GM19452 (cell line): ENCODE data around the gene TMEM86A.

ENCODE experiments used
- ATAC-seq: cut with Tn5 transposase; IDR thresholded peaks from one replicate; pipeline ENCODE4 v1.9.1; 2021; ENCODE audit not compliant: unreplicated experiment

TMEM86A gene

GRCh38 chr11:18699848-18700261 is 1.3 kb downstream of the TMEM86A start:
- no peak for ATAC-seq

DNA sequence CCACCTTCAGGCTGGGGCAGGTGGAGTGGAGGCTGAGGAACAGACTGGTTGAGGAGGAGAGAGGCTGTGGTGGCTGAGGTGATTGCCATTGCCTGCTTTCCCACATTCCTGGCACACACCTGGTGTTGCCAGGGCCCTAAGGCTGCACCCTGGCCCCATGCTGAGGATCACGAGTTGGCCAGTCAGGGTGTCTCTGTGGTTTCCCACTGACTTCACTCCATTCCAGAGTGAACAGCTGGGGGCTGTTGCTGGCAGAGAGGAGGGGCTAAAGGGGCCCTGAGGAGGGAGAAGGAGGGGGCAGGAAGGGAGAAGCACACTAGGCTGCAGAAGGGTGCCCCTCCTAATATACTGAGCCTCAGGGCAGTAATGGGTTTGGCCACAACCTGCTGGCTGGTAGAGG is 1.8 kb downstream of the TMEM86A start:
- no peak for ATAC-seq

- no peak for ATAC-seq
These were observed 2.3 kb downstream of the TMEM86A start for GRCh38 chr11:18700872-18701271.

DNA sequence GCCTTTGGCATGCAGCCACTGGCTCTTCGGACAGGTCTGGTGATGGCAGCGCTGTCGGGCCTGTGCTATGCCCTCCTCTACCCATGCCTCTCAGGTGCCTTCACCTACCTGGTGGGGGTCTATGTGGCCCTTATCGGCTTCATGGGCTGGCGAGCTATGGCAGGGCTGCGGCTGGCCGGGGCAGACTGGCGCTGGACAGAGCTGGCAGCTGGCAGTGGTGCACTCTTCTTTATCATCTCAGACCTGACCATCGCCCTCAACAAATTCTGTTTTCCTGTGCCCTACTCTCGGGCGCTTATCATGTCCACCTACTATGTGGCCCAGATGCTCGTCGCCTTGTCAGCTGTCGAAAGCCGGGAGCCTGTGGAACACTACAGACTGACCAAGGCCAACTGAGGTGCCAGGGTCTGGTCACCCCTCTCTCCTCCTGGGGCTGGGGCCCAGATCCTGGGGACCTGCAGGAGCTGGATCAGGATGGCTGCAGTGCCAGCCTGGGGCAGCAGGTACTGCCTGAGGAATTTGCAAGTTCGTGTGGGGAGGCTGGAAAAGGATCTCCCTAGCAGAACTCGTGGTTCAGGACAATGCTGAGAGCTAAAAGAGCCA is 3.1 kb downstream of the TMEM86A start:
- no peak for ATAC-seq

DNA sequence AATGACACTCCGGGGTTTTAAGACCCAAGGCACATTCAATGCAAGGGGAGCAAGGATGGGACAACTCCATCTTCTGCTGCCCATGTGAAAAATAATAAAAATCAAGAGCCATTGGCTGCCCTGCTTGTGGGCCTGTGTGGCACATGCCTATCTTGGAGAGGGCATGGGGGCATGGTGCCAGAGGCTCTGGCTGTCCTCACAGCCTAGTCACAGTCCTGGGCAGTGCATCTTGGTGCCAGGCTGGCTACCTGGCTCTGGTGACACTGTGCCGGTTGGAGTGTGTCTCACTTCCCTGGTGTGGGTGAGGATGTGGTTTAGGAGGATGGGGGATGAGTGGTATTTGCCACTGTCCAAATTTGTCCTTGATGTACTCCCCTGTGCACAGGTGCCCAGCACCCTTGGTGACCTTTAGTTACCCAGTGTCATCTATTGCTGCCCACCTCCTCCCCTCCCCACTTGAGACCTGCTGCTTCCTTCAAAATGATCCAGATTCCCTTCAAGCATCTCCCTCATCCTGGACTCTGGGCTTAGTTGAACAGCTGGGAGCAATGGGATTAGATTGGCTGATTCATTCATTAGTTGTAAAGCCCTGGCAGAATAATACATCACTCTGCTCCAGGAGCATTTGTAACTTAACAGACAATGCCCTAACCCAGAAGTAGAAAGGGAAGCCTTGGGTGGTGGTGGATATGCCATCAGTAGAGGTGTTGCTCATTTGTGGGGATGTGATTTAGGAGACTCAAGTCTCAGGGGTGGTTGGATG is 4.6 kb downstream of the TMEM86A start:
- ATAC-seq: no peak

DNA sequence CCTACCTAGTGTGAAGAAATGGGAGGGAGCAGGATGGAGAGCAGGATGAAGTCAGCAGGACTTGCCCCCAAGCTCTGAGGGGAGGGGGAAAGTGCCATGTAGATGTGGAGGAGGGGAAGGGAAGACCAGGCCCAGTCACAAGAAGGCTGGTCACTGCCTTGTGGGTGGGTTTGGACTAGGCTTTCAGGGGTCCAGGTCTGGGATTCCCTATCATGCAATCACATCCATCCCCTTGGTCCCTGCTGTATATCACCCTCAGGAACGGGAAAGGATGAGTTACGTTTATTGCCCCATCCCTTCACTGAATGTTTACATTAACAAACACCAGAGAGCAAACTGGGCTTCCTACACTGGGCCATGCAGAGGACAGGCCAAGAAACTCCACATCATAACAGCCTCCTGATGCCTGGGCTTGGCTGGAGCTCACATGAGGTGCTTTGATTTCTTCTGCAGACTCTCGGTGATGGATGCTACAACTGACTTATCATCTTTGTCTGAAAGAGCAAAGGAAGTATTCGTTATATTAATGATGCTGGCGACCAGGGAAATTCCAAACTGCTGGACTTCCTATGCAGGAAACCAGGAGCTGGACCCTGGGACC is 5.6 kb downstream of the TMEM86A start:
- ATAC-seq: no peak

- ATAC-seq: no peak
These were observed 6.1 kb downstream of the TMEM86A start for GRCh38 chr11:18704698-18705097.

DNA sequence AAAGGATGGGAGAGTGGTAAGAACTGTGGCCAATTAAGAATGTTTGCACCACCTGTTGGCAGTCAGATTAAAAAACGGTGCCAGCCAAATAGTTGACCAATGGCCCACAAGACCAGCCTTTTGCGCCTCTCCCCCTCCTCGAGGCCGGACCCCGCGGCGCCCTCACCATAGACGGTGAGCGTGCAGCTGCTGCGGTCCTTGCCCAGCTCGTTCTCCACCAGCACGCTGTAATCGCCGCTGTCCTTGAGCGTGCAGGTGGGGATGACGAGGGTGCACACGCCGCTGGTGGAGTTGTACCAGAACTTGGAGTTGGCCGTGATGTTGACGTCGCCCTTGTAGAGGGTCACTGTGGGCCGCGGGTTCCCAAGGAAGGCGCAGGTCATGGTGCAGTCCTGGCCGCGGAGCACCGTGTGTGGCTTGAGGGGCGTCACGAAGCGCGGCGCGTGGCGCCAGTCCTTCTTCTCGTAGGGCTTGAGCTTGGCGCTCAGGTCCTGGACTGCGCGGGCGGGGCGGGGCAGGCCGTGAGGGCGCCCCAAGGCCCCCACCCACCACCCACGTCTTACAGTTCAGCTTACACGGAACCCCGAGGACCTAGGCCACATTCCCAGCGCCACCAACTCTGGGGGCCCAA is 7.2 kb downstream of the TMEM86A start:
- ATAC-seq: no peak

DNA sequence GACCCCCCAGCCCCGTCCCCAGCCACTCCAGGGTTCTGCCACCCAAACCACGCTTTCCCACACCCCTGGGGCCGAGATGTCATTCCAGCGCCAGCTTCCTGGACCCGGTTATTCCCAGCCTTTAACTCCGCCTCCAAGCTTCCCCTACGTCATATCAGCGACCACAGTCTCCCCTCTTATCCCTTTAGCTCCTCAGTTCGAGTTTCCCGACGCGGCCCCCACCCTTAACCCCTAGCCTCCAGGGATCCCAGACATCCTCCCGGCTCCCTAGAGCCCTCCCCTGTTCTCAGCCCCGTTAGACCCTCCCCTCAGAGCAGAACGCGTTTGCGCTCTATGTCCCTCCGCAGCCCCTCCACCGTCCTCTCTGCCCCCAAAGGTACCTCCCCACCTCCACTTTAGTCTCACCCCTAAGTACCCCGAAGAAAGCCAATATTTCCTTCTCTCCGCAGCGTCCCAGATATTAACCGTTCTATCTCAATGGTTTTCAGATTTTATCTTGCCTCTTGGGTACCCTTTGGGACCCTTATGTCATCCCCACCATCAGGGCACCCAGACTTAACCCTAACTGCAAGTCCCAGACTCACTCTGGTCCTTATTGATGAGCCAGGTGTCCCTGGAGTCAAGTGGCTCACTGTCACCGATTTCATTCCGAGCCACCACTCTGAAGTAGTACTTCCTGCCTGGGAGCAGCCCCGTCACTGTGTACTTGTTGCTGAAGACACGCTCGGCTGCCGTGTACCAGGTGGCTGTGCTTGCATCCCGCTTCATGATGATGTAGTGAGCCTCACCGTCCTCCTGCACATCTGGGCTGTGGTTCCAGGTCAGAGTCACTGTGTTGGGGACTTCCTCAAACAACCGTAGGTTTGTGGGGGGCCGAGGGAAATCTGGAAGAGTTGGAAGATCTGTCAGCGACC is 8.0 kb downstream of the TMEM86A start:
- ATAC-seq: no peak

GRCh38 chr11:18707811-18708340 is 9.3 kb downstream of the TMEM86A start:
- no peak for ATAC-seq

DNA sequence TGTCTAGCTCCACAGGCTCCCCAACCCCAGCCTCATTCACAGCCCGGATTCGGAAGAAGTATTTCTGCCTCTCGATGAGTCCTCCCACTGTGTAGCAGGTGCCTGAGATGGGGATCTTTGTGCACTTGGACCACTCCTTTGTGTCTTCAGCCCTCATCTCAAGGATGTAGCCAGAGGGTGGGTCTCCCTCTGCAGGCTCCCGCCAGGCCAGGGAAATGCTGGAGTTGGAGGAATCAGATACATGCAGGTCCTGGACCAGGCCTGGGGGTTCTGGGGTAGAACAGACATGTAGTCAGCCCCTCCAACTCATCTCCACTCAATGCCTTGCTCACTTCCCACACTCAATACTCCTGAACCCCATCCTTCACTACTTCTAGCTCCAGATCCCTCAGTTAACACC is 10.8 kb downstream of the TMEM86A start:
- ATAC-seq: no peak

DNA sequence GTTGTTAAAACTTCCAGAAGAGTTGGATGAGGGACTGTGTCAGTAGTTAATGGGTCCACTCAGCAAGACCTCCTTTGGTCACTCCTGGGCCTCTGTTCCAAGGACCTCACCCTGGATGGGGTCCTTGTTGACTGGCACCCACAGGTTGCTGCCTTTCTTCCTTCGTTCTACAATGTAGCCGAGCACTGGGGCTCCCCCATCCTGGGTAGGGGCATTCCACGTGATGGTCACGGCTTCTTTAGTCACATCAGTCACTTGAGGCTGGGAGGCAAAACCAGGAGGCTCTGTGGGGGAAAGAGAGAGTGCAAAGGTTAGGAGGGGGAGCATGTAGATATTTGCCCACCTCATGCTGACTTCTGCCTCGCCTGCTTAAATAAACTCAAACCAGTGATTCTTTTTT is 12.0 kb downstream of the TMEM86A start:
- no peak for ATAC-seq

DNA sequence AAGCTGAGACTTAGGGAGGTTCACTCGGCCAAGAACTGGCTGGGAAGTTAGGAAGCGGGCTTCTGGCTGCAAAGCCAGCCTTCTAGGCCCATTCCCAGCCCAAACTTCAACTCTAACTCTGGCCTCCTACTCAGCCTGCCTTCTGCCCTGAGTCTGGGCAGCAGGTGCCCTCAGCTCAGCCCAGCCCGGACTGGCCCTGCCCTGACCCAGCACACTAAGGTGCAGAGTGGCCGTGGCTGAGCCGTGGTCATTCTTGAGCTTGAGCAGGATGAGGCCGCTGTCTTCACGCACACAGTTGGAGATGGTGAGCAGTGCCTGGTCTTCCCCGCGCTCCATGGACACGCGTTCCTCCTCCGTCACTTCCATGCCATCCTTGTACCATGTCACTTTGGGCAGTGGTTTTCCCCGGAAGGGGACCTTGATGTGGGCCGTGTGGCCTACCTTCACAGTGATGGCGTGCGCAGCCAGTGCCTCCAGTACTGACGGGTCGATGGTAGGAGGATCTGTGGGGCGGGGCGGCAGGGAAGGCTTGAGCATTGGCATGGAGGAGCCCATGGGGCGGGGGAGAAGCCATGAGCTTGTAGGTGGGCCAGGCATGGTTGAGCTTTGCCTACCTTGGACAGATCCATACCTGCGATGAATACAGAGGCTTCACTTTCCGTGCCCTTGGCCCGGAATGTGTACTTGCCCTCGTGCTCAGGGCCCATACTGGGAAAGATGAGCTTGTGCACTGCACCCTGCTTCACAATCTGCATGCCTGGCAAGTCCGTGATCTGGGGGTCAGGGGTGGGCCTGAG is 15.3 kb downstream of the TMEM86A start:
- no peak for ATAC-seq

DNA sequence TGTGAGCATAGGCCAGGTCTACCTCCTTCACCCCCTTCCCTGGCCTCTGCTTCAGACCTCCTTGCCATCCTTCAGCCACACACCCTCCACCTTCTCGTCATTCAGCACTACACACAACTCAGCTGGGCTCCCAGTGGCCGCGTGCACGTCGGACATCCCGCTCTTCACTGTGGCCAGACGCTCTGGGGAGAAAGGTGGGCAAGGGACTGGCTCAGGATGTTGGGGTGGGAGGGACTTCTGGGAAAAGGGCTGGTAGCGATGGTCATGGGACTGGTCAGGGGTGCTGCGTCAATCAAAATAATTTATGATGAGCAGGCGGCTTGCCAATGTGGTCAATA is 15.8 kb downstream of the TMEM86A start:
- no peak for ATAC-seq

DNA sequence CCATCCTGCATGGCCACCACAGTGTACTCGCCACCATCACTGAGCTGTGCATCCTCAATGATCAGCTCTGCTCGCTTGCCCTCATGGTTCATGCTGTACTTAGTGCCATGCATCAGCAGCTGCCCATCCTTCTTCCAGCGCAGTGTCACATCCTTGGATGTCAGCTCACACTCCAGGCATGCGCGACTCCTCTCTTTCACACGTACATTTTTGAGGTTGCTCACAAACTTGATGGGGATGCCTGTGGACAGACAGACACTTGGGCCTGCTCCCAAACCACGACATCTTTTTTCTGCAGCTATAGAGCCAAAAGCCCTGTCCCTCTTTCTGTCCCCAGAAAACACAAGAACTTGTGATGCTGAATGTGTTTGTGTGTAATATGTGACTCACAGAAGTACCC is 16.9 kb downstream of the TMEM86A start:
- no peak for ATAC-seq

DNA sequence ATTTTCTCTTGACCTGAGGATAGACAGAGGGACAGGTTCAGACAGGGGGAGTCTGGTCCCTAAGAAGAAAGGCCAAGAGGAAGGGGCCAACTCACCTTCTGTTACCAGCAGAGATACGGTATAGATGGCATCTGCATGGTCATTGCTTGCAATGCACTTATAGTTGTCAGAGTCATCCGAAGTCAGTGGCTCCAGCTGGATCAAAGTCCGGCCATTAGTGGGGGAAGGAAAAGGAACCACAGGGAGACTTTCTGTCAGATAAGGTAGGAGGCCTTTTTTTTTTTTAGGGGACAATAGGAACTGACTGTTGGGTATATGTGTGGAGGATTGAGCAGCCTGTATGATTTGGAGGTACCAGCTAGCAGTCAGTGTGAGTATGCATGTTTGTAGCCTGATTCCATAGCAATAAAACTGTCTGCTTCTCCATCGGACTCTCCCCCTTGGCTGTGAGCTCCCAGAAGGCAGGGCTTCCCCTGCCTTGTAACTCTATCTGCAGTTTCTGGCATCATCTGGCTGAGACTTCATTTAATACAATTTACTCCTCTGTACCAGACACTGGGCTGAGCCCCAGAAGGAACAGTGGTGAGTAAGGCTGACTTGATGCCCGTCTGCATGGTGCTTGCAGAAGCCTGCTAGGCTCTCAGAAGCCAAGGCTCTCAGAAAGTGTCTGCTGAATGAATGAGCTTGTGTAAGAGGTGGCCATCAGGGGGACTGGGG is 21.7 kb downstream of the TMEM86A start:
- no peak for ATAC-seq

GRCh38 chr11:18720808-18721560 is 22.4 kb downstream of the TMEM86A start:
- ATAC-seq: peak; percentile 56

GRCh38 chr11:18721561-18722292 is 23.1 kb downstream of the TMEM86A start:
- ATAC-seq: peak; percentile 64
